HG03469 (cell line): ENCODE results near the gene ROBO4.
A peak's percentile ranks its signal among the peaks of the same experiment; 100 is the strongest.

Experiments used
- ATAC-seq: cut with Tn5 transposase; IDR thresholded peaks from one replicate; pipeline ENCODE4 v1.9.1; 2021; ENCODE audit warnings: mild to moderate bottlenecking, moderate library complexity, moderate number of reproducible peaks; ENCODE audit not compliant: unreplicated experiment

ROBO4 gene

DNA sequence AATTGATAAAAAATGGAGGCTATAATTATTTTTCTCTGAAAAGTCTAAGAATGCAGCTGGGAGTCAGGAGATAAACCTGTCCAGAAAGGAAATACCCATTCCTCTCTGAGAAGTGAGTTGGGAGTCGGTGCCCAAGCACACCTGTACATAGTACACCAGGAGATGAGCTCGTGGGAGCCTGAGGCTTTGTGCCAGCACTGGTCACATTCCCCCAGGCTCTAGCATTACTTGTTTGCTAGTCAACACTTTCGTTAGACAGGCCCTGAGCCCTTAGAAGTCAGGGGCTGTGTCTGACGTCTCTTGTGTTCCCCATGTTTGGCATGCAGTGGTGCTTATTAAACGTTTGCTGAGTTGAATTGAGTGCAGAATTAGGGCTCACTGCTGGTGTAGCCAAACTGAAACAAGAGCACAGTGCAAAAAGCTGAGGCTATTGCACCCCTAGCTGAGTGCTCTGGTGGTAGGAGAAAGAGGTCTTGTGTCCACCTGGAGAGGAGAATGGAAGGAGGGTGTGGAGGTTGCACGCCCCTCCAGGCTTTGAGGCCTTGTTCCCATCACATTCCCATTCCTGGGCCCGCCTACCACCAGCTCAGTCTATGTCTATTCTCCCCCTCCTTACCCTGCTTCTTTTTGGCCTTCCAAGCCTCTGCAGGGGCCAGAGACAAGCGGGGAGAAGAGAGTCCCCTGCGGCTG is 6.8 kb downstream of the ROBO4 start:
- ATAC-seq: no peak

DNA sequence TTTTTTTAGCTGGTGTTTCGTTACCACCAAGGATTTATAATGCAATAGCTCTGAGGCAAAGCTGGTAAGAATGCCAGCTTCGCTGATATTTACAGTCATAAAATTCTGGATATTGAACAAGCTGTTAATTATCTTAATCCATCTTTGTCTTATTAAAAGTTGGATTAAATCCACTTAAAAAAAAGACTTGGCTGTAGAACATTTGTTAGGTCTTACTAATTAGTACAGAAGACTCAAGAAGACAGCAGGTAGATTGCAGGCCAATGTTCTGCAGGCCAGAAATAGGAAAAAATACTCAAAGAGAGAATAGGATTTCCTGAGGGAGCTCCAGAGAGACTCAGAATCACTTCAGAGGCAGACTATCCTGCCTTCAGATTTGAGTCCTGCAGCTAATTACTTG is 7.5 kb downstream of the ROBO4 start:
- ATAC-seq: no peak

DNA sequence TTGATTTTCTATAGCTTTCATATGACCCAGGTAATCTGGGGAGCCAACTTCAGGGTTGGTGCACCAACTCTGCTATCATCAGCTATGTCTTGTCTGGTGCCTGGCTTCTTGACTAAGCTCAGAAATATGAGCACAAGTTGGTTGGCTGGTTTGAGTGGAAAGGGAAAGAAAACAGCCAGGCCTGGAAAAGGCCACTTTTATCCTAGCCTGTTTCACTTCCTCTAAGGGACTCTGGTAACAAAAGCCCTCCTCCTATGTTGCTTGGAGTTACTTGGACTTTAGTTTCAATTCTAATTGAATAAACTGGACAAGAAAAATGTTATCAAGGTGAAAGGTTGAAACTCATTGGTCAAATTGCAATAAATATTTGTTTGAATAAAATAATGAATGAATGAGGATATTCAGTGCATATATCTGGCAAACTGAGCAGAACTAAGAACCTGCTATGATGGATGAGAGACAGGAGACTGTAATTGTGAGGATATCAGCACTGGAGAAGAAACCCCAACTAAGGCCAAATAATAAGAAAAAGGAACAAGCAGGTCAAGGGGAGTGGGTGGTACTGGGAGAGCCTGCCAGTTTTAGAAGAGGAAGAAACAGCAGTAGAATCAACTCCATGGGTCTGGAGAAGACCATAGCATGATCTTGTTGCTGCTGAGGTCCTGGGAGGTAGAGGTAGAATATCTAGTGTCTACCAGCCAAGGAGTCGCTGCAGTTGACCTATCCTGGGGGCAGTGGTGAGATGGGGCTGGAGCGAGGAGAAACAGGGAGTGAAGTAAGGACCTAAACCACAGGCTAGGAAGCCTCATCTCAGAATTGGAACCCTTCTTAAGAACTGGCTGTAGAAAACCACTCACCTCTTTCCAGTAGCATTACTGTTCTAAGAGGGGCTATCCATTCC is 8.2 kb downstream of the ROBO4 start:
- ATAC-seq: no peak

DNA sequence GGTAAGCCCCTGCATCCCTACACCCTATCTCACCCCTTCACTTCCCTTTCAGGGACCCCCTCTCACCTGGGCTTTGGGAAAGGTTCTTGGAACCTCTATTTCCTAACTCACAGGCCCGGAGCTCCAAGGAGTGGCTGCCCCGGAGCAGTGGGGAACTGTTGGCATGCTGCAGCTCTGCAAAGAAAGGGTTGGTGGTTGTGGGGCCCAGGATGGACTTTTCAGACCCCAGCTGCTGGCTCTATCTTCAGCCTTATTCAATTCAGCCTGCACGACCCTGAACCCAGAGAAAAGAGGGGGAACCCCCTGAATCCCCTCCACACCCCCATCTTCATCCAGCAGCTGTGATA is 10.0 kb downstream of the ROBO4 start:
- no peak for ATAC-seq

DNA sequence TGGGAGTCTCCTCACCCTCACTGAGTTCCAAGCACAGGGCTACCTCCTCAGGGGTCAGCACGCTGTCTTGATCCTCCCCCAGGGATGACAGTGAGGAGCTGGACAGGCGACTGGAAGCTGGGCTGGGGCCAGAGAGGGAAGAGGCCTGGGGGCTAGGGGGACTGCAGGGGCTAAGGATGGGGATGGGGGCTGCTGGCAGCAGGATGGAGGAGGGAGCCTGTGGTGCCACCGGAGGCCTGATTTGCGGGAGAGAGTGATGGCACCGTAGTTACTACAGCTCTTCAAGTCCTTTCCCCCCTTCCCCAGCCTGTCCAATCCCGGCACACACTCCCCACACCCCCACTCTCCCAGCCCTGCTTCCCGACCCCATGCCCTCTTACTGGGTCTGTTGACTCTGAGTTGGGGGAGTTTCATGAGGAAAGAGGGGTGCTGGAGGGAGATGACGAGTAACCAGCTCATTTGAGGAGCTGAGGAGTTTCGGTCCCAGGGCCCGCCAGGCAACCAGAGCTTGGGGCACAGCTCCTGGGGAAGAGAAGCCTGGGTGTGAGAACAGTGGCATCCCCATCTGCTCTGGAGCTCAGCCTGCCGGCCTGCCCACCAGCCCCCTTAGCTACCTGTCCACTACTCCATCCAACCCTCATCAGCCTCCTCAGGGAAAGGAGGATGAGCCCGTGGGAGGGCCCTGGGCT is 10.5 kb downstream of the ROBO4 start:
- no peak for ATAC-seq

DNA sequence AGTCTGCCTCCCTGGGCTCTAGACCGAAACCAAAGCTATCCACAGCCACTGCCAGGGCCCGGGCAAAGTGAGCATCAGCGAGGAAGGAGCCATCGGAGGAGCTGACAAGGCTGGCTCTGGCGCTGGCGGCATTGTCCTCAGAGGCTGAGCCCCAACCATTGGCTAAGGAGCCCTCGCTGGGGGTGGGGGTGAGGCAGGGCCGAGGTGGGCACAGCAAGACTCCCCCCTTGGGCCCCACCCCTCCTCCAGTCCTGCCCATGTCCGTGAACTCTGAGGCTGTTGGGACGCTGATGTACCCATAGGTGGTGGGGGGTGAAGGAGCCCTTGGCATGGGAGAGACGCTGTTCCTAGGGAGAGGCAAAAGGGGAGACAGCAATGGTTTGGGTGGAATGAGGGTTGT is 11.2 kb downstream of the ROBO4 start:
- no peak for ATAC-seq

DNA sequence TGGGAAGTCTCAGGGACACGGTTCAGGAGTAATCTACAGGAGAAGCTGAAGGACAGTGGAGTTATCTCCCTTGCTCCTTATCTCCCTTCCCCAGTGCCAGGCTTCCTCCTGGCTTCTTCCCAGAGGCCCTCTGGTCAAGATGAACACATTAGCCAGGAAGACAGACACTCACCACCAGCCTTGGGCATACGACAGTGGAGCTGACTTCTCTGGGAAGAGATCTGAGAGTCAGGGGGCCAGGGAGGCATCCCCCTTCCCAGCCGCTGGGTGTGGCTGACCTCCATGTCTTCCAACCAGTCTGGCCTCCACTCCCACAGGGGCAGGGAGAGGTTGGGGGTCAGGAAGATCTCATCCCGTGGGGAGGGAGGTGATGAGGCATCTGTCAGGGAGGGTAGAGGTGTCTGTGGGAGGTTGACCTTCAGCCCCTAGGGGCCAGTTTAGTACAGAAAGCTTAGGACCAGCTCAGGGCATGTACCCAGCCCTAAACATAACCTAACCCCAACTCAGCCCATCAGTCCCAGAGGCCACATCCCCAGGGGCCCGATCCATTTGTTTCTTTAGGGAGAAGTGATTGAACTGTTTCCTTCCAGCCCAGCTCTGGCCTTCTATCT is 12.7 kb downstream of the ROBO4 start:
- ATAC-seq: no peak

DNA sequence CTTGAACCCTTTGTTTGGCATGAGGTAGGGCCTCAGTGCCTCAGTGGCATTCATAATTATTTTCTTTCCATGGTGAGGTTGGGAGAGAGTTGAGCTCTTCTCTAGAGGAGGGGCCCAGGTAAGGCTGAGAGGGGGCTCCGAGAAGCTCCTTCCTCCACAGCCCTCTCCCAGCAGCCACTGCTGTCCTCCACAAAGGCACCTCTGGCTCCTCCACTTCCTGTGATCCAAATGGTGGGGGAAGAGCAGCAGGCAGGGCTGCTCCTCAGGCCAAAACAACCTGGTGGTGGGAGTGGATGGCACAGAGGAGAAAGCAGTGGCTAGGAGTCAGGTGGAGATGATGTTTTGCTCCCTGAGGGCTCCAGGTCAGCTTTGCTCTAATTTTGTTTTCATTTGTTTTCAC is 13.3 kb downstream of the ROBO4 start:
- ATAC-seq: no peak

DNA sequence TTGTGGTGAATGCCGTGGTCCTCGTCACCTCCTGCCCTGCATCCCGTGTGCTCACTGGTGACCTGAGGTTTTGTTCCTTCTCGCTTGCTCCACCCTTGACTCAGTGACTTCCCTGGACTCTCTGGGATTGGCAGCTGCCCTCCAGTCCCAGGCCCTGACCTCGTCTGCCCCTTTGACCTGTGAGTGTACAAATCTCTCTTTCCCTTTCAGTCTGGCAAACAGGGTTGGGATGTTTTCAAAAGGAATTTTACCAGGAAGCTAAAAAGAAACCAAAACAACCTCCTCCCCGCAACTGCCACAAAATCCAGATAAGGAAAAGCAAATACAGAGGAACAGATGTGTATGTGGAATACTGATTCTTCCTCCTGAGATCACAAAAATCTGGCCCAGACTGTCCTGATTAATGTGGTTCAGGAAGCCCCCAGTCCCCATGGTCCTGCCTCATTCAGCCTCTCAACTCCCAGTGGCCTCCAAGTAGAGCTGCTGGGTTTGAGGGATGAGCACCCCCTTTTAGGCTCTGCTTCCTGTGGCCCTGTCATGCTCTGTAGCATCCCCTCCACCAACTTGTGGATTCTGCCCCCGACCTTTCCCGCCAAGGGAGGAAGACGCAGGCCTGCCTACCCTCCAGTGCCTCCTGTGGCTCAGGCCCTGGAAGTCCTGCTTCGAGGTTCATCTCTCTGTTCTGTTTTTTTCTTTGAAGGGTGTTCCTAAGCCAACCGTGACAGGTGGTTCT is 15.2 kb downstream of the ROBO4 start:
- no peak for ATAC-seq

DNA sequence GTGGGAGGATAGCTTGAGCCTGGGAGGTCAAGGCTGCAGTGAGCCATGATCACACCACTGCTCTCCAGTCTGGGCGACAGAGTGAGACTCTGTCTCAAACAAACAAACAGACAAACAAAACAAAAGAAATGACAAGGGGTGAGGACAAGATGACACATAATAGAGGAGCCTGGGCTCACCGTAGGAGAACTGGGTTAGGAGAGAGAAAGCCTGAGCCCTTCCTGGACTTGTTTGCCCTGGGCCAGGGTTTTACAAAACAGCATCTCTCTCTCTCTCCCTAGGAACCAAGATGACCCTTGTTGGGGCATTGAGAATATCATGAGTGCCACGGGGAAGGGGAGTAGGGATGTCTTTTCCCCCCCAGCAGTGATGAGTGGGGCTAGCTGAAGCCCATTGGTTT is 16.7 kb downstream of the ROBO4 start:
- no peak for ATAC-seq

DNA sequence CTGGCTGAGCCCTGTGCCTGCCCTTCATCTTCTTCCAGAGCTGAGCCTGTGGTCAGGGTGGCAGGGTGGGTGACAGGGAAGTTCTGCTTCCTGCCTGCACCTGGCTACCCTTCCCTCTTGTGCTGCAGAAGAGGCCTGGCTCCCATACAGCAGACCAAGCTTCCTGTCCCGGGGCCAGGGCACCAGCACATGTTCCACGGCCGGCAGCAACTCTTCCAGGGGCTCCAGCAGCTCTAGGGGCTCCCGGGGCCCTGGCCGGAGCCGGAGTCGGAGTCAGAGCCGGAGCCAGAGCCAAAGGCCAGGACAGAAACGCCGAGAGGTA is 17.4 kb downstream of the ROBO4 start:
- no peak for ATAC-seq

DNA sequence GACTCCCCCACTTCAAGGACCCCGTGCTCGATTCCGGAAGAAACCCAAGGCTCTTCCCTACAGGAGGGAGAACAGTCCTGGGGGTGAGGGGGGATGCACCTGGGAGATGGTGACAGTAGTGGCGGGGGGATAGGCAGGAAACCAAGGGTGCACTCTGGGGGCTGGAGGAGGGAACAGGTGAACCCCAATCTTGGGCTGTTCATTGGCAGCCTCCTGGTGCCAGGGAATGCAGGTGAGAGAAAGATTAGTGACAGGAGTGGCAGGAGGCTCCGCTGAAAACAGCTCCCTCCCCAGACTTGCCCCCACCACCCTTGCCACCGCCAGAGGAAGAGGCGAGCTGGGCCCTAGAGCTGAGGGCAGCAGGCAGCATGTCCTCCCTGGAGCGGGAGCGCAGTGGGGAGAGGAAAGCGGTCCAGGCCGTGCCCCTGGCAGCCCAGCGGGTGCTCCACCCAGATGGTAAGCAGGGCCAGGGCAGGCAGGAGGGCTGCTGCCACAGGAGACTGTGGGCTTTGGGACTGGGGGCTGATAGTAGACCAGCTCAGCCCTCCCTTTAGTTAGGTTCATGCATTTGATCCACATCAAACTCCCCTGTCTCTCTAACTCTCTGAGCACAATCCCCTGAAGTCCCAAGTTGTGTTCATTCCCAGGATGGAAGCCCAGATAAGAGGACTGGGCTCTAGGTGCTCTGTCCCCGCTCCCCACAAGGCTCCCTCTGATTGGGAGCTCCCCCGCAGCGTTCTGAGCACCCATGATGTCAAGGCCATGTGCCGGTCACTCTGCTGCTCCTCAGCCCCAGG is 18.0 kb downstream of the ROBO4 start:
- no peak for ATAC-seq

DNA sequence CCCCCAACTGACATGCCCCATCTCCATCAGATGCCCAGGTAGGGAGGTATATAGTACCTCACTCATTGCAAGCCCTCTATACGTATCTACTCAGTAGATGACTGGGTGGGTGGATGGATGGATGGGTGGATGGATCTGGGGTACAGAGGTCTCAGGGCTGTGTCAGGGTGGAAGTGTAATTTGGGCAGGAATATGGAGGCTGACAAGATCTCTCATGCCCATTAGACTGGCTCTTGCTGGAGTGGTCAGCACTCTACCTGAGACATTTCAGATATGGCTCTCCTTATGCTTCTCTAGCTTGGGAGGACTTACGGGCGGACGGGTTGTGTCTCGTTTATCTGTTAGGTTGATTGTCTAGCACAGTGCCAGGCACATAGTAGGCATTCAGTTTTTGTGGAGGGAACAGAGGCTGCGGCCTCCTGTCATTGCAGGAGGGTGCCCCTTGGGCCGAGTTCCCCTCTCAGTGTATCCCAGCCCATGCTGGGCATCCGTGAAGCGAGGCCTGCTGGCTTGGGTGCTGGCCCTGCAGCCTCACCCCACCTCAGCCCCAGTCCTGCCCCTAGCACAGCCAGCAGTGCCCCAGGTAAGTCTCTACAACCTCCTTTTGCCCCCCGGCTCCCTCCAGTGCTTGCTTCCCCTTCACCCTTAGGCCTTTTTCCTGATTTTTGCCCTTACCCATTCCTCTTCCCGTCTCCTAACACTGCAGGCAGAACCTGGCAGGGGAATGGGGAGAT is 18.7 kb downstream of the ROBO4 start:
- ATAC-seq: no peak

DNA sequence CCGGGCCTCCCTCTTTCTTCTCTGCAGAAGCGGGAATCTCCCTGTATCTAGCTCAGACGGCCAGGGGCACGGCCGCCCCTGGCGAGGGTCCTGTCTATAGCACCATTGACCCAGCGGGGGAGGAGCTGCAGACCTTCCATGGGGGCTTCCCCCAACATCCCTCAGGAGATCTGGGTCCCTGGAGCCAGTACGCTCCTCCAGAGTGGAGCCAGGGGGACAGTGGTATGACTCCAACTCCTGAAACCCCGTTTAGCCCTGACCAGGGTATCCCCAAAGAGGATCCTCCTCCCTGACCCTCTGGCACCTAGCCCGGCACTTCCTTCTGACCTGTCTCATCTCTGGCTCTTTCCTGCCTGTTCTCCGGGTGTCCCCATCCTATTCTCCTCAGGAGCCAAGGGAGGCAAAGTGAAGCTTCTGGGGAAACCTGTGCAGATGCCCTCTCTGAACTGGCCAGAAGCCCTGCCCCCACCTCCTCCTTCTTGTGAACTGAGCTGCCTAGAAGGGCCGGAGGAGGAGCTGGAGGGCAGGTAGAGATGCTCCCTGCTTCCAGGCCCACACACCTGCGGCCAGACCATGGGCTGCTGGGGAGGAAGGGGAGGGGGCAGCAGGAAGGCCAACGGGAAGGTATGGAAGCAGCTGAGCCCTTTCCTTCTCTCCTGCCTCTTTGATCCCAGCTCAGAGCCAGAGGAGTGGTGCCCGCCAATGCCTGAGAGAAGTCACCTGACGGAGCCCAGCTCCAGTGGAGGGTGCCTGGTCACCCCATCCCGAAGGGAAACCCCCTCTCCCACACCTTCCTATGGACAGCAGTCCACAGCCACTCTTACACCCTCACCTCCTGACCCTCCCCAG is 19.5 kb downstream of the ROBO4 start:
- ATAC-seq: no peak

DNA sequence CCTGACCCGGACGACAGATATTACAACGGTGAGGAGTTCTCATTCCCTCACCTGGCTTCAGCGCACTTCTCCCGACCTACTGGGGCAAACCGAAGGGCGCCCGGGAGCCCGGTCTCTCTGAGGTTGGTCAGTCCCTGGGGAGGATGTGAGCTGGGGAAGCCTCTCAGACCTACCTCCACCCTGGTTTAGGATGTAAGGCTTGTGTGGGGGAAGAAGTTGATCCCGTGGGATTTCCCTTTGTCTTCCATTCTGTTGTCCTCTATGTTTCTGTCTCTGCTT is 20.1 kb downstream of the ROBO4 start:
- ATAC-seq: no peak

DNA sequence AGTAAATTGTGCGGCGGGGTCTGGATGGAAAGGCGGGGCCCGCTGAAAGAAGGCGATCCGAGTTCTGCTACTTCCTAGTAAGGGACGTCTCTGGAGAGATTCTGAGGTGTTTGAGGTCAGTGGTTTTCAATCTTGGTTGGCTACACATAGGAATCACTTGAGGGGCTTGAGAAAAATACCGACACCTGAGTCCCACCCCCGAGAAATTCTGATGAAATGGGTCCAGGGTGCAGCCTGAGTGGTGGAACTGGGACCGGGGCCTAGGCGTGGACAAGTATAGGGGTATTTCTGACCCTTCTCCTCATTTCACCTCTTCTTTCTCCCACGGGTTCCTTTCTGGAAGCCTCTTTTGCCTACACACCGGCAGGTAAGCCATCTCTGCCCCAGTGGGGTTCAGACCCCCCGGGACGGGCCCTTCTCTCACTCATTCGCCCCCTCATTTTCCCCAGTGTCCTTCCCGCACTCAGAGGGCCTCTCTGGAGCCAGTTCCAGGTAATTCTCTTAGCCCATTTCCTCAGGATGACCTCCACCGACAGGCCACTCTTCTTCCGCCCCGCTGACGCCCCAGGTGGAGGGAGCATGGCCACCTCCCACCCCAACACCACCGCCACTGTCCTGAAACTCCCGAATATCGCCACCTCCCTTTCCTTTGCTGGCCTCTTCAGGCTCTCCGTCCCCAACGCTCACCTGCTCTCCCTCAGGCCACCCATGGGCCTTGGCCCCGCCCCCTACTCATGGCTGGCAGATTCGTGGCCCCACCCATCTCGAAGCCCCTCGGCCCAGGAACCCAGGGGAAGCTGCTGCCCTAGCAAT is 20.6 kb downstream of the ROBO4 start:
- ATAC-seq: no peak

DNA sequence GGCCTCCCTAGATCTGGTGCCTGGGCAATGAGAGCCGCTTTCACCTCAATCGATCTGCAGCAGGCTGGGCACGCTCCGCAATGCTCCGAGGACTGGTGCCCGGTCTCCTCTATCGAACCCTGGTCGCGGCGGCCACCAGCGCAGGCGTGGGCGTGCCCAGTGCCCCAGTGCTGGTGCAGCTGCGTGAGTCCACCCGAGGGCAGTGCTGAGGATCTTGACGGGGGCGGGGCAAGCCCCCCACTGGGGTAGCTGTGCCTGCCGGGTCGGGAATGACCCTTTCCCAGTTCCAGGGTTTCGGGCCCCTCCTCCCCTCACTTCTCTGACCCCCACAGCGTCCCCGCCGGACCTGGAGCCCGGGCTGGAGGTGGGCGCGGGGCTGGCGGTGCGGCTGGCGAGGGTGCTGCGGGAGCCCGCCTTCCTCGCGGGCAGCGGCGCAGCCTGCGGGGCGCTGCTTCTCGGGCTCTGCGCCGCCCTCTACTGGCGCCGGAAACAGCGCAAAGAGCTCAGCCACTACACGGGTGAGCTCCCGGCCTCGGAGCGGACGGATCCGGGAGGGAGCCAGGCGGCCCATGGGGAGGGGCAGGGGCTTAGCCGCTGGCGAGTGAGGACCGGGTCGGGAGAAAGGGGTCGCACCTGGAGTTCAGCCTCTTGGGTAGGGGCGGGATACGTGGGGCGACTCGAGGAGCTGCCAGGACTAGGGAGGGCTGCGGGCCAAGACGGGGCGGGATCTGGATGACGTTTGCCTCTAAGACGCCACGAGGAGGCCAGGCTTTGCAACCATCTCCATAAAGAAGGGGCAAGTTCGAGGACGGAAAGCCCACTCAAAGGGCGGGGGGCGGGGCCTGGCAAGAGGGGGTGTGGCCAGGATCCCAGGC is 21.5 kb downstream of the ROBO4 start:
- ATAC-seq: peak; percentile 86
